Body of pancreas (tissue), 4 donors: Measurements from ENCODE around the gene TBL3. TPM values are rescaled to one million over a fixed set of nuclear protein-coding genes. Genes with fewer than 3 reads are reported as not detected.
"Not testable (repeated sequence)": the region's sequence is repeated elsewhere in the genome, so short reads cannot be mapped to it uniquely, and the experiment has no call there.

Experiments
- ATAC-seq: fragments of 150-250 bp; one replicate; pipeline ENCODE4 v1.9.1; 2016
- DNase-seq, 4 donors: peaks; one replicate each; pipeline ENCODE4 v3.0.0-alpha.2; 2019
- H3K27ac ChIP-seq, 4 donors: fragments of 200-600 bp; sonication (generic); 1 replicate in 3 of 4; 2 replicates in 1 of 4; pipeline versions ENCODE4 v1.5.1 to v1.6.1; 2016 to 2019; ENCODE audit warnings: mild to moderate bottlenecking in 1 of 4, mixed read lengths in 1 of 4, moderate library complexity in 1 of 4
- H3K27me3 ChIP-seq, 2 donors: fragments of 200-600 bp; sonication (generic); one replicate each; pipeline ENCODE4 v1.6.0; 2016; ENCODE audit warnings: mild to moderate bottlenecking in 1 of 2
- H3K36me3 ChIP-seq, 2 donors: fragments of 200-600 bp; sonication (generic); replicated peaks in 1 of 2; 2 replicates each; pipeline ENCODE4 v1.5.1; 2016; ENCODE audit warnings: low read depth in 2 of 2; ENCODE audit not compliant: insufficient read depth in 1 of 2
- H3K4me1 ChIP-seq: fragments of 200-600 bp; sonication (generic); one replicate; pipeline ENCODE4 v1.6.0; 2016
- H3K4me3 ChIP-seq, 2 donors: fragments of 200-600 bp; sonication (generic); 1 replicate in 1 of 2; 2 replicates in 1 of 2; pipeline ENCODE4 v1.5.1; 2016 to 2019
- H3K9me3 ChIP-seq, 3 donors: fragments of 200-600 bp; sonication (generic); 1 replicate in 2 of 3; 2 replicates in 1 of 3; pipeline ENCODE4 v1.5.1; 2016
- CTCF ChIP-seq, 7 experiments: fragments of 450-650 bp in 4 of 7; fragments of 200-600 bp in 3 of 7; sonication (generic) in 3 of 7; IDR thresholded peaks; one replicate each; pipeline ENCODE4 v1.5.1; 2016 to 2019; ENCODE audit warnings: antibody characterized with exemption in 7 of 7
- POLR2A ChIP-seq, 3 donors: fragments of 450-650 bp; IDR thresholded peaks; one replicate each; pipeline ENCODE4 v1.6.1; 2016; ENCODE audit warnings: antibody characterized with exemption in 3 of 3, mild to moderate bottlenecking in 2 of 3
- WGBS, 2 donors: methylation state at CpG; one replicate each; pipeline ENCODE4 v1.1.5; 2017; 5-methylcytosine and 5-hydroxymethylcytosine counted together
- intact Hi-C: fragments of 100-400 bp; cut with DNase I; formaldehyde crosslinking; loops from one replicate; pipeline ENCODE4 v1.15.1; 2023
- total RNA-seq, 2 donors: library from RNA; depleted of rRNA; stranded (reverse); fragments of >200 nt; gene quantifications; one replicate each; pipeline ENCODE4 v1.1.0, GENCODE V29; 2016

Gene TBL3
- total RNA-seq, 2 donors from 2014 or later: 38.9 to 40.7 TPM

GRCh38 chr16:1938910-1939309, 32.9 kb upstream of the TBL3 start:
- 65 to 77% methylated on average over 14 to 15 of the region's 17 CpGs for WGBS, 2 donors
- no peak for TF ChIP-seq CTCF (IDR thresholded peaks at IDR 0.05)
- no peak for TF ChIP-seq POLR2A (IDR thresholded peaks at IDR 0.05)
- intact Hi-C loops: no loop called here
- Histone ChIP-seq H3K9me3 (no peaks in the 10 kb centered on the region), H3K36me3 (peaks cover 6 to 8% of the 10 kb centered on the region in 2 donors), H3K4me1 (peaks cover 62% of the 10 kb centered on the region), H3K27me3 (no peaks in the 10 kb centered on the region), H3K4me3 (no peak overlapping the region), H3K27ac (peak overlapping the region in 1 of 4 donors; percentile 95)
- ATAC-seq (no peak), DNase-seq (no peak)

GRCh38 chr16:1939833-1940232, 32.0 kb upstream of the TBL3 start:
- intact Hi-C loops, H3K36me3 ChIP-seq, H3K9me3 ChIP-seq, H3K4me3 ChIP-seq, ATAC-seq, H3K27me3 ChIP-seq, DNase-seq: not testable (repeated sequence)
- 32 to 51% methylated on average over 8 of the region's 8 CpGs for WGBS, 2 donors
- Histone ChIP-seq H3K4me1 (peaks cover 63% of the 10 kb centered on the region), H3K27ac (peak overlapping the region; percentile 81 to 95 (median 94))

GRCh38 chr16:1940273-1941161, 31.3 kb upstream of the TBL3 start:
- H3K4me3 ChIP-seq: no peak overlapping the region
- intact Hi-C loops: no loop called here
- DNase-seq: peak; percentile 93 to 98 (median 97)
- peak; percentile 72 for ATAC-seq
- WGBS, 2 donors: 42 to 49% methylated on average over 15 to 23 of the region's 23 CpGs
- no peaks in the 10 kb centered on the region for H3K9me3 ChIP-seq
- H3K4me1 ChIP-seq: peaks cover 57% of the 10 kb centered on the region
- TF ChIP-seq POLR2A (IDR thresholded peaks at IDR 0.05) (peak; percentile 73 to 92 (median 89)), CTCF (IDR thresholded peaks at IDR 0.05) (peak in 1 of 7 experiments; percentile 1)
- peaks cover 6 to 8% of the 10 kb centered on the region in 2 donors for H3K36me3 ChIP-seq
- peak overlapping the region; percentile 81 to 95 (median 94) for H3K27ac ChIP-seq
- H3K27me3 ChIP-seq: no peaks in the 10 kb centered on the region

DNA sequence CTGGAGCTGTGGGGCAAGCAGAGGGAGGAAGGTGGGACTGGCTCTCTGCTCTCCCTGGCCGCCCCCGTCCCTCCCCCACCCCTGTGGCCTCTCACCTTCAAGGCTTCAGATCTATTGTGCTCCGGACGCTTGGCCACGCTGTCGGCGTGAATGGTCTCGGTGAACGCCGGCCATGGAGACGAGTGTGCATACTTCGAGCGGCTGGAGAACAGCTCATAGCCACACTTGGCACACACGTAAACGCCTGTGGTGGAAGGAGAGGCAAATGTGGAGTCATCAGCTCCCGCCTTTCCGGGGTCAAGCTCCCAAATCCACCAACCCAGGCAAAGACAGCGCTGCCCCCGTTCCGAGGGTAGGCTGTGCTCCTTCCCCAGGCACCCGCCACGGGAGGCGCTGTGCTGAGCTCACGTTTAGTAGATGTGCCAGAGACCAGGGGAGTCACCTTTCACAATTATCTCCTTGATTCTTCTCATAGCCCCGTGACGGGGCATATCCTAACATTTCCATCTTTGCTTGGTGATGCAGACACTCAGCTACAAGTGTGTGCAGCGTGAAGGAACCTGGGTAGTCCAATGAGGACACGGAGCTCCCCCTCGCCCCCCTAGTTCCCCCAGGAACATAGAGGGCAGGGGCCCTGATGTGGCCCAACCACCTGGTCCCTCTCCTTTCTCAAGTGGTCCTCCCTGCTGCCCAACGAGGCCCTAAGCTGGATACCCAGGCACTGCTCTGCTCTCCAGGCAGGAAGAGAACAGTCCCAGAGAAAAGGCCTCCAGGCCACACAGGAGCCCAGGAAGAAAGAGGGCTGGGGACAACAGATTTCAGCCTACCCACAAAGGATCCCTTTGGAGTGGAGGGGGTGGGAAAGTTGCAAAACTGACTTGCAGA, 30.4 kb upstream of the TBL3 start:
- WGBS, 2 donors: 45 to 56% methylated on average over 8 to 30 of the region's 30 CpGs
- DNase-seq (peak; percentile 73 to 77 (median 76)), ATAC-seq (peak; percentile 13)
- intact Hi-C loops: no loop called here
- Histone ChIP-seq H3K36me3 (peaks cover 6 to 8% of the 10 kb centered on the region in 2 donors), H3K4me1 (peaks cover 54% of the 10 kb centered on the region), H3K9me3 (no peaks in the 10 kb centered on the region), H3K4me3 (peak overlapping the region in 1 of 2 donors; percentile 63), H3K27me3 (no peaks in the 10 kb centered on the region), H3K27ac (peak overlapping the region; percentile 81 to 95 (median 94))
- peak in 6 of 7 experiments; percentile 25 to 71 (median 54) for TF ChIP-seq CTCF (IDR thresholded peaks at IDR 0.05)
- TF ChIP-seq POLR2A (IDR thresholded peaks at IDR 0.05): peak in 1 of 3 donors; percentile 52
